ENCODE measurements around the gene CDH26. TPM values are rescaled to one million over a fixed set of nuclear protein-coding genes. Genes with fewer than 3 reads are reported as not detected.

CDH26 gene
- total and polyA plus RNA-seq, 10 of the 15 experiments (the other 5 are each of a cell fraction or from before 2014, with no cell fraction given): 0.03 to 0.19 (median 0.08) TPM; not detected in 4

- TF ChIP-seq IRF5 (IDR thresholded peaks at IDR 0.05; ENCODE audit: borderline replicate concordance) (no peak), RUNX3 (IDR thresholded peaks at IDR 0.05; ENCODE audit: low read length) (no peak), NRF1 (conservative IDR thresholded peaks at IDR 0.05; ENCODE audit: low read depth, low read length) (no peak), BRCA1 (IDR thresholded peaks at IDR 0.05; ENCODE audit: low read depth, low read length) (no peak), ZNF622 (IDR thresholded peaks at IDR 0.05) (no peak), SKIL (IDR thresholded peaks at IDR 0.05; ENCODE audit: low read depth, poor library complexity, severe bottlenecking) (no peak), ZNF217 (IDR thresholded peaks at IDR 0.05) (no peak), HDAC6 (IDR thresholded peaks at IDR 0.05; ENCODE audit: unreplicated experiment) (no peak)
Observed at GRCh38 chr20:59961423-59961822, 3.2 kb downstream of the CDH26 start (continued).

- POLR2A ChIA-PET: no interaction called here
- 35% methylated on average over 6 of the region's 6 CpGs for WGBS (ENCODE audit: insufficient coverage, insufficient replicate concordance, low lambda C conversion rate, missing lambda C conversion rate)
- CTCF ChIA-PET: interaction anchor here (1.0 kb wide), 1 partner anchor 28 kb away, joined by 3 read pairs; the partner anchor contains the start of gene SYCP2
- DNase-seq (ENCODE audit: low read depth, low spot score) (no peak), ATAC-seq (no peak), FAIRE-seq (no peak)
- Histone ChIP-seq H3K9ac (ENCODE audit: control insufficient read depth, insufficient read depth, low read length) (no peak overlapping the region), H3K4me1 (ENCODE audit: control insufficient read depth, insufficient read depth, low read length) (no peaks in the 10 kb centered on the region), H3K79me2 (ENCODE audit: control insufficient read depth, insufficient read depth, low read length) (no peaks in the 10 kb centered on the region), H3K27ac (ENCODE audit: control insufficient read depth, insufficient read depth) (no peak overlapping the region), H3K4me2 (ENCODE audit: control insufficient read depth, insufficient read depth) (no peak overlapping the region), H4K20me1 (ENCODE audit: control insufficient read depth, insufficient read depth) (no peaks in the 10 kb centered on the region), H3K9me3 (replicated peaks; ENCODE audit: control insufficient read depth, insufficient read depth, low read length) (no peaks in the 10 kb centered on the region), H2AFZ (ENCODE audit: control insufficient read depth, low read depth, low read length) (no peak overlapping the region), H3K36me3 (ENCODE audit: control insufficient read depth in 2 of 2, insufficient read depth in 2 of 2, low read length in 1 of 2) (no peaks in the 10 kb centered on the region), H3K4me3 (no peak overlapping the region), H3K27me3 (replicated peaks in 1 of 2; ENCODE audit: control insufficient read depth in 2 of 2, insufficient read depth in 2 of 2, low read length in 1 of 2) (no peaks in the 10 kb centered on the region)
- RAD21 ChIA-PET (ENCODE audit: unreplicated experiment): no interaction called here
- intact Hi-C loops (cut with micrococcal nuclease; ENCODE audit: unreplicated experiment): no loop called here
- no TSS peak for BruUV-seq (replicated peaks)
- in situ Hi-C loops (cut with MboI): no loop called here
- SMC1A ChIA-PET (ENCODE audit: uncharacterized antibody, unreplicated experiment): interaction anchor here (1.0 kb wide), 1 partner anchor 14 kb away, joined by 3 read pairs; no protein-coding TSS in a partner anchor
- no peak for TF ChIP-seq SUZ12 (IDR thresholded peaks at IDR 0.05; ENCODE audit: unreplicated experiment)
- no peak for TF ChIP-seq SKIL (IDR thresholded peaks at IDR 0.05; ENCODE audit: low read depth, poor library complexity, severe bottlenecking)
- TF ChIP-seq MAX (IDR thresholded peaks at IDR 0.05; ENCODE audit: low read depth, low read length): no peak
- TF ChIP-seq MTA2 (IDR thresholded peaks at IDR 0.05; ENCODE audit: low read depth): no peak
- no peak for TF ChIP-seq IRF4 (IDR thresholded peaks at IDR 0.05; ENCODE audit: low read depth, low read length)
- no peak for TF ChIP-seq MTA3 (IDR thresholded peaks at IDR 0.05; ENCODE audit: borderline replicate concordance, low read length)
- no peak for TF ChIP-seq BCL3 (IDR thresholded peaks at IDR 0.05; ENCODE audit: borderline replicate concordance, insufficient read depth, low read depth, low read length, poor library complexity, severe bottlenecking)
- no peak for TF ChIP-seq BACH1 (IDR thresholded peaks at IDR 0.05; ENCODE audit: borderline replicate concordance)
- TF ChIP-seq BMI1 (IDR thresholded peaks at IDR 0.05; ENCODE audit: borderline replicate concordance): no peak
- TF ChIP-seq KDM1A (IDR thresholded peaks at IDR 0.05; ENCODE audit: borderline replicate concordance): no peak
- no peak for TF ChIP-seq BRCA1 (IDR thresholded peaks at IDR 0.05; ENCODE audit: low read depth, low read length)
Observed at GRCh38 chr20:59962155-59962554, 3.9 kb downstream of the CDH26 start.
